ENCODE results near the gene GJC1. TPM values are rescaled to one million over a fixed set of nuclear protein-coding genes. Genes with fewer than 3 reads are reported as not detected.
A peak's percentile ranks its signal among the peaks of the same experiment; 100 is the strongest.

The GJC1 gene
- total RNA-seq, 4 donors from 2014 or later: 2.1 to 9.2 (median 4.6) TPM

GRCh38 chr17:44761932-44762810 is 67.9 kb downstream of the GJC1 start:
- DNase-seq (no peak), ATAC-seq (no peak)
- in situ Hi-C loops (cut with MboI; ENCODE audit: low sequenced_read_pairs in 4 of 4): loop anchor here in 1 of 4 donors (25.0 kb wide), 1 partner anchor 275 kb away; no protein-coding TSS in a partner anchor
- Histone ChIP-seq H3K4me3 (no peak overlapping the region), H3K27ac (no peak overlapping the region), H3K9me3 (no peaks in the 10 kb centered on the region), H3K36me3 (no peaks in the 10 kb centered on the region), H3K4me1 (peaks cover 0 to 6% of the 10 kb centered on the region in 2 donors), H3K27me3 (peaks cover 24 to 29% (median 29%) of the 10 kb centered on the region in 3 donors)
- intact Hi-C loops (cut with DNase I; ENCODE audit: low total_unique reads): no loop called here
- TF ChIP-seq, protein P1, sequence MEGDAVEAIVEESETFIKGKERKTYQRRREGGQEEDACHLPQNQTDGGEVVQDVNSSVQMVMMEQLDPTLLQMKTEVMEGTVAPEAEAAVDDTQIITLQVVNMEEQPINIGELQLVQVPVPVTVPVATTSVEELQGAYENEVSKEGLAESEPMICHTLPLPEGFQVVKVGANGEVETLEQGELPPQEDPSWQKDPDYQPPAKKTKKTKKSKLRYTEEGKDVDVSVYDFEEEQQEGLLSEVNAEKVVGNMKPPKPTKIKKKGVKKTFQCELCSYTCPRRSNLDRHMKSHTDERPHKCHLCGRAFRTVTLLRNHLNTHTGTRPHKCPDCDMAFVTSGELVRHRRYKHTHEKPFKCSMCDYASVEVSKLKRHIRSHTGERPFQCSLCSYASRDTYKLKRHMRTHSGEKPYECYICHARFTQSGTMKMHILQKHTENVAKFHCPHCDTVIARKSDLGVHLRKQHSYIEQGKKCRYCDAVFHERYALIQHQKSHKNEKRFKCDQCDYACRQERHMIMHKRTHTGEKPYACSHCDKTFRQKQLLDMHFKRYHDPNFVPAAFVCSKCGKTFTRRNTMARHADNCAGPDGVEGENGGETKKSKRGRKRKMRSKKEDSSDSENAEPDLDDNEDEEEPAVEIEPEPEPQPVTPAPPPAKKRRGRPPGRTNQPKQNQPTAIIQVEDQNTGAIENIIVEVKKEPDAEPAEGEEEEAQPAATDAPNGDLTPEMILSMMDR (IDR thresholded peaks at IDR 0.05 in 4 of 5, conservative IDR thresholded peaks at IDR 0.05 in 1 of 5): no peak
- TF ChIP-seq POLR2A (IDR thresholded peaks at IDR 0.05): no peak

- no peak for DNase-seq
- intact Hi-C loops (cut with DNase I; ENCODE audit: low total_unique reads) (no loop called here), in situ Hi-C loops (cut with MboI; ENCODE audit: low sequenced_read_pairs in 4 of 4) (loop anchor here in 1 of 4 donors (25.0 kb wide), 1 partner anchor 277 kb away; no protein-coding TSS in a partner anchor)
- Histone ChIP-seq H3K36me3 (no peaks in the 10 kb centered on the region), H3K4me3 (no peak overlapping the region), H3K4me1 (peaks cover 0 to 6% of the 10 kb centered on the region in 2 donors), H3K27me3 (peaks cover 26 to 33% (median 30%) of the 10 kb centered on the region in 3 donors), H3K9me3 (no peaks in the 10 kb centered on the region), H3K27ac (no peak overlapping the region)
- TF ChIP-seq, protein P1 (IDR thresholded peaks at IDR 0.05 in 4 of 5, conservative IDR thresholded peaks at IDR 0.05 in 1 of 5): no peak
- no peak for TF ChIP-seq POLR2A (IDR thresholded peaks at IDR 0.05)
- ATAC-seq: no peak
These were observed 69.4 kb downstream of the GJC1 start for GRCh38 chr17:44760474-44761308.

DNA sequence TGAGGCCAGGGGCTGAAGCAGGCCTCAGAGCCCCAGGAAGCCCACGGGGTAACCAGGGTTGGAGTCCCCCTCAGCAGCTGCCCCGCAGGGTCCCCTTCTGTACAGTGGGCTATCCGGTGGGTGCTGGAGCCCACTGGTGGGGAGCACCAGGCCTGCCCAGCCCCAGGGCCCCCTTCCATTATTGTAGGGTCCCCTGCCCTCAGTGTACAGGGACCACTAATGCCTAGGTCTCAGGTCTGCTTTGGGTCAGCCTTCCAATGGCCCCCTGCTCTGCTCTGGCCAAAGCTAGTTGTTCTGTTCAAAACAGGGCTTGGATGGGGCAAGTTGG is 70.2 kb downstream of the GJC1 start:
- Histone ChIP-seq H3K36me3 (no peaks in the 10 kb centered on the region), H3K4me1 (peaks cover 0 to 6% of the 10 kb centered on the region in 2 donors), H3K27me3 (peaks cover 29 to 33% (median 30%) of the 10 kb centered on the region in 3 donors), H3K4me3 (no peak overlapping the region), H3K9me3 (no peaks in the 10 kb centered on the region), H3K27ac (no peak overlapping the region)
- ATAC-seq (no peak), DNase-seq (no peak)
- in situ Hi-C loops (cut with MboI; ENCODE audit: low sequenced_read_pairs in 4 of 4) (loop anchor here in 1 of 4 donors (25.0 kb wide), 1 partner anchor 277 kb away; no protein-coding TSS in a partner anchor), intact Hi-C loops (cut with DNase I; ENCODE audit: low total_unique reads) (no loop called here)
- TF ChIP-seq, protein P1 (IDR thresholded peaks at IDR 0.05 in 4 of 5, conservative IDR thresholded peaks at IDR 0.05 in 1 of 5): no peak
- TF ChIP-seq POLR2A (IDR thresholded peaks at IDR 0.05): no peak

DNA sequence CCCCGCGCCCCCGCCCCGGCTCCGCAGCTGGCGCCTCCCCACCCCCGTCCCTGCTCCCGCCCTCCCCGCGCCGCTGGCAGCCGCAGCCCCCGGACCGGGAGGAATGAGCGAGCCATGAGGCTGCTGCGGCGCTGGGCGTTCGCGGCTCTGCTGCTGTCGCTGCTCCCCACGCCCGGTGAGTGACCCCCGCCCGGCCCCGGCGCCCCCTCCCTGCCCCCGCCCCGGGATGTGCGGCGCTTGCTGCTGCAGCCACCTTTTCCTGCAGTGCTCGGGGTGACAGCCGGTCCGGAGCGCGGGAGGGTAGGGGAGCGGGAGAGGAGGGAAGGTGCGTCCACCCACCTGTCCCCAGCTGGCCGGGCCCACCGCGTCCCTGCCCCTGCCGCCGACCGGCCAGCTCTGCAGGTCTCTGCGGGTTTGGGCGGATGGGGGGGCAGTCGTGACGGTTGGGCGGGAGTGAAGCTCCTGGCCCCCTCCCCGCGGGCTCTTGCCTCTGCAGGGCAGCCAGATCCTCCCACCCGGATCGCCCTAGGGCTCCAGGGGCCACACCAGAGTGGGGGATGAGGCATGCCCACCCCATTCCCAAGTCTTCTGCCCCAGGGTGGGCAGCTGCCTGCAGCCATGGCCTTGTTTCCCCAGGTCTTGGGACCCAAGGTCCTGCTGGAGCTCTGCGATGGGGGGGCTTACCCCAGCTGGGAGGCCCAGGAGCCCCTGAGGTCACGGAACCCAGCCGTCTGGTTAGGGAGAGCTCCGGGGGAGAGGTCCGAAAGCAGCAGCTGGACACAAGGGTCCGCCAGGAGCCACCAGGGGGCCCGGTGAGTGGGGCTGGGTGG is 70.8 kb downstream of the GJC1 start:
- Histone ChIP-seq H3K27me3 (peaks cover 29 to 33% (median 30%) of the 10 kb centered on the region in 3 donors), H3K36me3 (no peaks in the 10 kb centered on the region), H3K9me3 (no peaks in the 10 kb centered on the region), H3K4me1 (peaks cover 0 to 6% of the 10 kb centered on the region in 2 donors), H3K4me3 (peak overlapping the region; percentile 28 to 41 (median 35)), H3K27ac (no peak overlapping the region)
- in situ Hi-C loops (cut with MboI; ENCODE audit: low sequenced_read_pairs in 4 of 4): loop anchor here in 1 of 4 donors (25.0 kb wide), 1 partner anchor 278 kb away; no protein-coding TSS in a partner anchor
- intact Hi-C loops (cut with DNase I; ENCODE audit: low total_unique reads): no loop called here
- ATAC-seq: no peak
- no peak for TF ChIP-seq POLR2A (IDR thresholded peaks at IDR 0.05)
- TF ChIP-seq, protein P1 (IDR thresholded peaks at IDR 0.05 in 4 of 5, conservative IDR thresholded peaks at IDR 0.05 in 1 of 5): no peak
- DNase-seq: no peak

Measured in gastrocnemius medialis (tissue), 4 donors.